GM18505 (cell line): Measurements from ENCODE around the gene HCAR2.
"Not testable (repeated sequence)": the region's sequence is repeated elsewhere in the genome, so short reads cannot be mapped to it uniquely, and the experiment has no call there.

ENCODE experiments used
- ATAC-seq: cut with Tn5 transposase; IDR thresholded peaks from one replicate; pipeline ENCODE4 v1.9.1; 2021; ENCODE audit not compliant: unreplicated experiment
- POLR2A ChIP-seq: IDR thresholded peaks from 4 replicates; pipeline ENCODE4 v1.6.1; 2011; ENCODE audit warnings: borderline replicate concordance; ENCODE audit not compliant: insufficient read depth, insufficient read length; ENCODE audit errors: extremely low read depth

HCAR2 gene

GRCh38 chr12:122729583-122730214 is 26.5 kb upstream of the HCAR2 start:
- TF ChIP-seq POLR2A = no peak
- no peak for ATAC-seq

DNA sequence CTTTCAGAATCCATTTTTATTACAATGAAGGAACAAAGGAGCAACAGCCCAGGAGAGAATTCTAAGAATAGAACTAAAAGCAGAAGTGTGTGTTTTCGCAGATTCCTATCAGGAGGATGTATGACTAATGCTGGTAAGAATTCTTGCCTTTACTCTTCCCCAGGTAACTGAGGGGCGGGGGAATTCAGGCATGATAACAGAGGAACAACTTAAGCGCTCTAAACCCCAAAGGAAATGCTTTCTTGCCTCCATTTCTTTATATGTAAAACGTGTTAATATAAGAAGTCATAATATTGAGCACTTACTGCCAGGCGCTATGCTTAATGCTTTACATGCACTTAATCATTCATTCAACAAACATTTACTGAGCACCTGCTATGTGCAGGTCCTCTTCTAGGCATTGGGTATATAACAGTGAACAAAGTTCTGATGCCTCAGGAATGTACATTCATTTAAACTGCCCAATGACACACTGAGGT is 23.0 kb upstream of the HCAR2 start:
- no peak for ATAC-seq
- no peak for TF ChIP-seq POLR2A

- ATAC-seq = no peak
- TF ChIP-seq POLR2A = no peak
These were observed 22.4 kb upstream of the HCAR2 start for GRCh38 chr12:122725452-122726079.

GRCh38 chr12:122724641-122725243 is 21.6 kb upstream of the HCAR2 start:
- no peak for ATAC-seq
- no peak for TF ChIP-seq POLR2A

DNA sequence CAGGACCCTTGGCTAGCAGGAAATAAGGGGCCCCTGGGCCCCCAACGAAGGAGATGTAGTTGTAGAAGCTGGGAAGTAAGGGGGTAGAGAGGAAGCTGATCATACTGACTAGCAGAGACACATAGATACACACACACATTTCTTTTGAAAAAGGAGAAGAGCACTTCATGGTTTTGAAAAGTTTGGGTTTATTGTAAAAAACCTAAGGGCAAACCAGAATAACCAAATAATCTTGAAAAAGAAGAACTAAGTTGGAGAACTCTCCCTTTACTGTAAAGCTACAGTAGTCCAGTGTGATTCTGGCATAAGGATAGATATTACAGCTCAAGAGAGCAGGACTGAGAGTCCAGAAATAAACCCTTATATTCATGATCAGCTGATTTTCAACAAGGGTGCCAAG is 19.2 kb upstream of the HCAR2 start:
- no peak for TF ChIP-seq POLR2A
- ATAC-seq = no peak

GRCh38 chr12:122721057-122721545 is 17.9 kb upstream of the HCAR2 start:
- ATAC-seq = no peak
- no peak for TF ChIP-seq POLR2A

DNA sequence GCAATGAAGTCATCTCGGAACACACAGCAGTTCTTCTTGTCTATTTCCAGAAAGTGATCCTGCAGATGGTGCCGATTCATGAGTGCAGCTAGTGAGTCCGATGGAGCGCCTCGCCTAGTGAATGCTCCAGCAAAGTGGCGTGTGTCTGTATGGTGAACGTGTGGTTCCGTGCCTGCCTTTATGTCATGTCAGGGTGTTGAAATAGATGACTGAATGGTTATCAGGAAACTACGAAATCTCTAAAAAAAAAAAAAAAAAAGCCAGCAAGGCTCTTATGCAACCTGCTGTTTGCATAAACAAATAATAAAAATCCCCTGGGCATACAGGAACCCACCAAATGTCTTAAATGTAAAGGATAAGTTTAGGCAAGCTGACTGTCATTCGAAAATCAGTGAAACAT is 13.5 kb upstream of the HCAR2 start, which contains the start of gene HCAR3:
Gene HCAR3 (minus strand): TSS at position 154 of the 400 bp plus-strand sequence. CDS start 74 bp downstream, at position 80.
- not testable (repeated sequence) for ATAC-seq

DNA sequence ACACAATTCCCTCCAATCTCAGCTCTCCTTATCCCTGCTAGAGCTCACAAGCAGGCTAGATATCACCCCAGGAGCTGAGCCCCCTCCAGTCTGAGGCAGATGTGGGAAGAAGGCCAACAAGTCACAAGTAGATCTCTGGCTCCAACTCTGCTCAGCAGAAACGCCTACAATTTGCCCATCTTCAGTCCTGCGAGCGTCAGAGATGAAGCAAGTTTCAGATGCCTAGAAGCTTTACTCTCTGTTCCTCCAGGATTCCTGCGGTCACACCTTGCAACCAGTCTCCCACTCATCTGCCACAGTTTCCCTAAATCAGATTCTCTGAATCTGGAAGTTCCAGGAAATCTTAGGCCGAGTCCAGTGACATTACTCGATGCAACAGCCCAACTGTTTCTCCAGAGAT is 12.1 kb upstream of the HCAR2 start:
- ATAC-seq = not testable (repeated sequence)

More for the DNA sequence above, 13.5 kb upstream of the HCAR2 start, which contains the start of gene HCAR3:
- TF ChIP-seq POLR2A = peak; percentile 35

DNA sequence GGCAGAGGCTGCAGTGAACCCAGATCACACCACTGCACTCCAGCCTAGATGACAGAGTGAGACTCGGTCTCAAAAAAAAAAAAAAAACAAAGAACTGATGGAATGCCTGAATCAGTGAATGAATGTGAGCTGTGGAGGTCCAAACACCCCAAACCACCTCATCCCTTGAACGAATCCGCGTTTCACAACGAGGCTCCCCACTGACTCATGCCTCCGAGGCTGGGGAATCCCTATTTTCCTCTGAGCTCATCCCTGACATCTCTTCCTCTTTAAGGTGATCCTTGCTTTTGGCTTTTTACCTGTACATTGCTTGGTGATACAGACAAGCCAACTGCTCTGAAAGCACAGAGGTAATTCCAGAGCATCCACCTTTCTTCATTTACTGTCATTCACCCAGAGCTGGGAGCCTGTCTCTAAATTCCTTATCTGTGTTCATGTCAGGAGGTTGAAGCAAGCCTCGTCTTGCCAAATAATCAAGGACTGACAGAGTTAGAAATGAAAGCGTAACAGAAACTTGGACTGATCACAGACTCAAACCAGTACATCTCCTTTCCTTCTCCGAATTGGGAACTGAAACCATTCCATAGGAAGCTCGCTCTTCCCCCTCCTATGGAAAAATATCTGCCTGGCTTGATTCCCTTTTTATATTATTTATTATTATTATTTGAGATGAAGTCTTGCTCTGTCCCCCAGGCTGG is 10.5 kb upstream of the HCAR2 start:
- ATAC-seq = not testable (repeated sequence)

DNA sequence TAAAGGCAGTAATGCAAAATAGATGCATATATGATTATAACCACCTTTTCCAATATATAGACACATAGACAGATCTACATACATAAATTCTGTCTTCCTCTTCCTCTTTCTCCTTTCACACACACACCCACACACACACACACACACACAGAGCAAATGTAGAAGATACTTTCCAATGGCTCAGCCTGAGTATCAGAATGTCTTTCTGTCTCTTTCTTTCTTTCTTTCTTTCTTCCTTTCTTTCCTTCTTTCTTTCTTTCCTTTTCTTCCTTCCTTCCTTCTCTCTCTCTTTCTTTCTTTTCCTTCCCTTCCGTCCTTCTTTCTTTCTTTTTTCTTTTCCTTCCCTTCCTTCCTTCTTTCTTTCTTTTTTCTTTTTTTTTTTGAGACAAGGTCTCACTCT is 8.1 kb upstream of the HCAR2 start:
- not testable (repeated sequence) for ATAC-seq

DNA sequence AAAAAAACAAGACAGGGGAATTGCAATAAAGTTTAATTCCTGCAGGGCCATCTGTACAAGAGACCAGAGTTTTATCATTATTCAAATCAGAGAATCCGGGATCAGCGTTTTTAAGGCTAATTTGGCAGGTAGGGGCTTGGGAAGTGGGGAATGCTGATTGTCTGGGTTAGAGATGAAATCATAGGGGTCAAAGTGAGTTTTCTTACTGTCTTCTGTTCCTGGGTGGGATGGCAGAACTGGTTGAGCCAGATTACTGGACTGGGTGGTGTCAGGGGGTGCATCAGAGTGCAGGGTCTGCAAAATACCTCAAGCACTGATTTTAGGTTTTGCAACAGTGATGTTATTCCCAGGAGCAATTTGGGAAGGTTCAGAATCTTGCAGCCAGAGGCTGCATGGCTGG is 7.2 kb upstream of the HCAR2 start:
- not testable (repeated sequence) for ATAC-seq

- not testable (repeated sequence) for ATAC-seq
These were observed 6.1 kb upstream of the HCAR2 start for GRCh38 chr12:122709287-122709686.

GRCh38 chr12:122703841-122704240 is 684 bp upstream of the HCAR2 start:
- not testable (repeated sequence) for ATAC-seq

- not testable (repeated sequence) for ATAC-seq
These were observed 1.7 kb downstream of the HCAR2 start for GRCh38 chr12:122701481-122701880.

- ATAC-seq = not testable (repeated sequence)
These were observed 3.0 kb downstream of the HCAR2 start for GRCh38 chr12:122700038-122700710.

DNA sequence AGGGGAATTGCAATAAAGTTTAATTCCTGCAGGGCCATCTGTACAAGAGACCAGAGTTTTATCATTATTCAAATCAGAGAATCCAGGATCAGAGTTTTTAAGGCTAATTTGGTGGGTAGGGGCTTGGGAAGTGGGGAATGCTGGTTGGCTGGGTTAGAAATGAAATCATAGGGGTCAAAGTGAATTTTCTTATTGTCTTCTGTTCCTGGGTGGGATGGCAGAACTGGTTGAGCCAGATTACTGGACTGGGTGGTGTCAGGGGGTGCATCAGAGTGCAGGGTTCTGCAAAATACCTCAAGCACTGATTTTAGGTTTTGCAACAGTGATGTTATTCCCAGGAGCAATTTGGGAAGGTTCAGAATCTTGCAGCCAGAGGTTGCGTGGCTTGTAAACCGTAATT is 6.2 kb downstream of the HCAR2 start:
- ATAC-seq = not testable (repeated sequence)
